ENCODE data around the gene TGFBR1.

TGFBR1 gene

DNA sequence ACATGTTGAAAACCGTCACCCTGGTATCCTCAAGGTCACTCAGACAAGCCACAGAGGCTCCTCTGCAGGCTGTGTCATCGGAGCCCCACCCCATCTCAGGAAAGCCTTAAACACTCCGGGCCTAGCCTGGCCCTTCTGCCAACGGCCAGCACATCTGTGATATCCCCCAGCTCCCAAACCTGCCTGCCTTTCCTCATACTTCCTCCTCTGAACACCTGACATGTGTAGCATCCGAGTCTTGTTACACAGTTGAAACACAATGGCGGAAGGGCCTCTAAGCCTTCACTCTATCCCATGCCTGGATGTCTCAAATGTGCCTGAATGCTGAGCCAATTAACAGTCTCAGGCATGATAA is 32.9 kb upstream of the TGFBR1 start:
- no peaks in the 10 kb centered on the region for H3K79me2 ChIP-seq (ENCODE audit: low read length)
- no peaks in the 10 kb centered on the region for H4K20me1 ChIP-seq (ENCODE audit: insufficient read depth, low read length)
- H3K4me2 ChIP-seq (ENCODE audit: low read depth, low read length): no peak overlapping the region
- no peak overlapping the region for H3K9ac ChIP-seq (ENCODE audit: low read length)
- no peak overlapping the region for H3K27ac ChIP-seq (ENCODE audit: low read length)
- TF ChIP-seq EZH2 (optimal IDR thresholded peaks at IDR 0.05; ENCODE audit: low read depth, low read length): no peak
- TF ChIP-seq EZH2phosphoT487 (IDR thresholded peaks at IDR 0.05; ENCODE audit: low read length): no peak
- TF ChIP-seq, protein P1, sequence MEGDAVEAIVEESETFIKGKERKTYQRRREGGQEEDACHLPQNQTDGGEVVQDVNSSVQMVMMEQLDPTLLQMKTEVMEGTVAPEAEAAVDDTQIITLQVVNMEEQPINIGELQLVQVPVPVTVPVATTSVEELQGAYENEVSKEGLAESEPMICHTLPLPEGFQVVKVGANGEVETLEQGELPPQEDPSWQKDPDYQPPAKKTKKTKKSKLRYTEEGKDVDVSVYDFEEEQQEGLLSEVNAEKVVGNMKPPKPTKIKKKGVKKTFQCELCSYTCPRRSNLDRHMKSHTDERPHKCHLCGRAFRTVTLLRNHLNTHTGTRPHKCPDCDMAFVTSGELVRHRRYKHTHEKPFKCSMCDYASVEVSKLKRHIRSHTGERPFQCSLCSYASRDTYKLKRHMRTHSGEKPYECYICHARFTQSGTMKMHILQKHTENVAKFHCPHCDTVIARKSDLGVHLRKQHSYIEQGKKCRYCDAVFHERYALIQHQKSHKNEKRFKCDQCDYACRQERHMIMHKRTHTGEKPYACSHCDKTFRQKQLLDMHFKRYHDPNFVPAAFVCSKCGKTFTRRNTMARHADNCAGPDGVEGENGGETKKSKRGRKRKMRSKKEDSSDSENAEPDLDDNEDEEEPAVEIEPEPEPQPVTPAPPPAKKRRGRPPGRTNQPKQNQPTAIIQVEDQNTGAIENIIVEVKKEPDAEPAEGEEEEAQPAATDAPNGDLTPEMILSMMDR (IDR thresholded peaks at IDR 0.05; ENCODE audit: low read length): no peak
- H3F3A ChIP-seq (ENCODE audit: insufficient read depth, low read length): no peaks in the 10 kb centered on the region
- no peak for DNase-seq
- no peak overlapping the region for H2AFZ ChIP-seq (ENCODE audit: low read length)
- H3K9me3 ChIP-seq (replicated peaks; ENCODE audit: insufficient read depth, low read length): no peaks in the 10 kb centered on the region
- H3K36me3 ChIP-seq (replicated peaks; ENCODE audit: insufficient read depth, low read length): no peaks in the 10 kb centered on the region
- H3K27me3 ChIP-seq (replicated peaks; ENCODE audit: insufficient read depth, low read length): no peaks in the 10 kb centered on the region
- H3K4me1 ChIP-seq (ENCODE audit: low read length): 0 out of 2 replicates have a peak, but pooled peaks cover 6% of the 10 kb centered on the region
- H3K9me2 ChIP-seq (replicated peaks; ENCODE audit: insufficient read depth, low read length): no peaks in the 10 kb centered on the region
- H3K4me3 ChIP-seq (ENCODE audit: low read length): no peak overlapping the region

DNA sequence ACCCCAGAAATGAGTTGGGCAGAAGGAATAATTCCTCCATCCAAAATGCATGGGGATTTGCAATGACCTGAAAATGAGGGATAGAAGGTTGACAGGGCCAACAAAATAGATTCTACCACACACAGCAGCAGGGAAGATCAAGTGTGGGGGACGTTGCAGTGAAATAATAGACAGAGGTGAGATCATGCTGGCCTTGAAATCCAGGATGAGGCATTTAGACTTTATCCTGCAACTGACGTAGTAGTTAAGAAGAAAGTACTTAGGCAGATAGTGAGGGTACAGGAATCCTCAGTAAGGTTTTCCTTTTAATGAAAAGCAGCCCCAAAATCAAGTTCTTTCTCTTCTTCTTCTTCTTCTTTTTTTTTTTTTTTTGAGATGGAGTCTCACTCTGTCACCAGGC is 31.6 kb upstream of the TGFBR1 start:
- H3K9ac ChIP-seq (ENCODE audit: low read length): no peak overlapping the region
- H3K9me3 ChIP-seq (replicated peaks; ENCODE audit: insufficient read depth, low read length): no peaks in the 10 kb centered on the region
- H3K79me2 ChIP-seq (ENCODE audit: low read length): no peaks in the 10 kb centered on the region
- no peaks in the 10 kb centered on the region for H3K36me3 ChIP-seq (replicated peaks; ENCODE audit: insufficient read depth, low read length)
- no peak overlapping the region for H3K4me3 ChIP-seq (ENCODE audit: low read length)
- H4K20me1 ChIP-seq (ENCODE audit: insufficient read depth, low read length): no peaks in the 10 kb centered on the region
- no peak for TF ChIP-seq EZH2 (optimal IDR thresholded peaks at IDR 0.05; ENCODE audit: low read depth, low read length)
- TF ChIP-seq, protein P1 (IDR thresholded peaks at IDR 0.05; ENCODE audit: low read length): no peak
- TF ChIP-seq EZH2phosphoT487 (IDR thresholded peaks at IDR 0.05; ENCODE audit: low read length): no peak
- H3K27me3 ChIP-seq (replicated peaks; ENCODE audit: insufficient read depth, low read length): no peaks in the 10 kb centered on the region
- no peak overlapping the region for H3K4me2 ChIP-seq (ENCODE audit: low read depth, low read length)
- no peak overlapping the region for H2AFZ ChIP-seq (ENCODE audit: low read length)
- no peaks in the 10 kb centered on the region for H3K9me2 ChIP-seq (replicated peaks; ENCODE audit: insufficient read depth, low read length)
- no peaks in the 10 kb centered on the region for H3F3A ChIP-seq (ENCODE audit: insufficient read depth, low read length)
- DNase-seq: no peak
- H3K4me1 ChIP-seq (ENCODE audit: low read length): 0 out of 2 replicates have a peak, but pooled peaks cover 8% of the 10 kb centered on the region
- H3K27ac ChIP-seq (ENCODE audit: low read length): no peak overlapping the region

DNA sequence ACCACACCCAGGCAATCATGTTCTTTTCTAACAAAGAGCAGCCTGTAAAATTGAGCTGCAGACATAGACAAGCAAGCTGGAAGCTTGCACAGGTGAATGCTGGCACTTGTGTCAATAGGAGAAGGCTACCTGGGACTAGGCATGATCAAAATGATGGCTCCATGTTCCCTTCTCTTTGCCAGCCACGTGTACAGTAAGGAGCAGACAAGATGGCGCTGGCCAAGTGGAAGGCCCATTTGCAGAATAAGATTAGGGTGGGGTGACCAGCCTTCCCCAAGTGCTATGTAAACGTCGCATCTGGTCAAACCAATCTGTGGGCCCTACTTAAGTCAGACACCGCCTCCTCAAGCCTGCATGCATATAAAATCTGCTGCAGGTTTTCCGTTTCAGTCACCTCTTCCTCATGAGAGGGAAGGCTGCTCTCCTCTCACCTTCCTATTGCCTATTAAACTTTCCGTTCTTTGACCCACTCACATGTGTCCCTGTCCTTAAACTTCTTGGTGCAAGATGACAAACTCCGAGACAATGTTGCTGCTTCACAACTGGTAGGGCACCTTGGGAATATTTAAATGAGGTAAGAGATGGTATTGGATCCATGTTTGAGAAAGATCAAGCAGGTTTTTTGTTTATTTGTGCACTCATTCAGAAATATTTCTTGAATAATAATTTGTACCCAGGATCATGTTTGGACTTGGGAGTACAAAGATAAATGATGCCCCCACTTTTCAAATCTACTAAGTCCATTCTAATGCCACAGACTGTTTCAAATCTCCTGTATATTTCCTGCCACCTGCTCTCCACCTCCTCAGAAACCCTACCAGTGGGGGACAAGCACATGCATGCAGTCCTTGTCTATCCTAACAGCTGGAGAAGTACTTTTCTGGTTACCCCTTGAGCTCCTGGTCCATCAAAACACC is 30.7 kb upstream of the TGFBR1 start:
- TF ChIP-seq, protein P1 (IDR thresholded peaks at IDR 0.05; ENCODE audit: low read length): no peak
- TF ChIP-seq EZH2phosphoT487 (IDR thresholded peaks at IDR 0.05; ENCODE audit: low read length): no peak
- no peak for TF ChIP-seq EZH2 (optimal IDR thresholded peaks at IDR 0.05; ENCODE audit: low read depth, low read length)
- DNase-seq: no peak
- H3K4me2 ChIP-seq (ENCODE audit: low read depth, low read length): no peak overlapping the region

More for the DNA sequence above, 30.7 kb upstream of the TGFBR1 start:
- no peaks in the 10 kb centered on the region for H3K27me3 ChIP-seq (replicated peaks; ENCODE audit: insufficient read depth, low read length)
- H4K20me1 ChIP-seq (ENCODE audit: insufficient read depth, low read length): no peaks in the 10 kb centered on the region
- no peaks in the 10 kb centered on the region for H3K79me2 ChIP-seq (ENCODE audit: low read length)
- 0 out of 2 replicates have a peak, but pooled peaks cover 8% of the 10 kb centered on the region for H3K4me1 ChIP-seq (ENCODE audit: low read length)
- H3K36me3 ChIP-seq (replicated peaks; ENCODE audit: insufficient read depth, low read length): no peaks in the 10 kb centered on the region
- no peaks in the 10 kb centered on the region for H3K9me2 ChIP-seq (replicated peaks; ENCODE audit: insufficient read depth, low read length)
- H3F3A ChIP-seq (ENCODE audit: insufficient read depth, low read length): no peaks in the 10 kb centered on the region
- H3K9me3 ChIP-seq (replicated peaks; ENCODE audit: insufficient read depth, low read length): no peaks in the 10 kb centered on the region
- no peak overlapping the region for H3K9ac ChIP-seq (ENCODE audit: low read length)
- no peak overlapping the region for H3K27ac ChIP-seq (ENCODE audit: low read length)
- H3K4me3 ChIP-seq (ENCODE audit: low read length): no peak overlapping the region
- no peak overlapping the region for H2AFZ ChIP-seq (ENCODE audit: low read length)

Measured in MM.1S (cell line).